Measurements from ENCODE around the gene EML1. TPM values are rescaled to one million over a fixed set of nuclear protein-coding genes. Genes with fewer than 3 reads are reported as not detected.

The EML1 gene
- total RNA-seq, 1 experiment from 2014 or later: 9.5 TPM

GRCh38 chr14:99878563-99878962 is 85.3 kb downstream of the EML1 start:
- Mint-ChIP-seq H3K9me3 (ENCODE audit: unreplicated experiment) (no peaks in the 10 kb centered on the region), H3K27ac (ENCODE audit: low read depth, unreplicated experiment) (no peak overlapping the region), H3K36me3 (ENCODE audit: insufficient read depth, unreplicated experiment) (peaks cover 4% of the 10 kb centered on the region), H3K4me3 (ENCODE audit: unreplicated experiment) (no peak overlapping the region), H3K4me1 (ENCODE audit: insufficient read depth, unreplicated experiment) (peaks cover 9% of the 10 kb centered on the region), H3K27me3 (ENCODE audit: insufficient read depth, unreplicated experiment) (no peaks in the 10 kb centered on the region)
- intact Hi-C loops (cut with micrococcal nuclease): no loop called here
- no peak for DNase-seq (ENCODE audit: unreplicated experiment)
- no TSS peak for BruUV-seq (replicated peaks)
- ChIA-PET CTCF (interaction anchor here (0.9 to 1.2 kb wide), 3 partner anchors 8 to 149 kb away, joined by 3 to 6 read pairs (median 4); no protein-coding TSS in a partner anchor), POLR2A (no interaction called here)
- no peak for TF ChIP-seq CTCF (IDR thresholded peaks at IDR 0.05; ENCODE audit: unreplicated experiment)

GRCh38 chr14:99879401-99880295 is 86.4 kb downstream of the EML1 start:
- Mint-ChIP-seq H3K36me3 (ENCODE audit: insufficient read depth, unreplicated experiment) (peaks cover 4% of the 10 kb centered on the region), H3K27me3 (ENCODE audit: insufficient read depth, unreplicated experiment) (no peaks in the 10 kb centered on the region), H3K4me1 (ENCODE audit: insufficient read depth, unreplicated experiment) (peaks cover 9% of the 10 kb centered on the region), H3K27ac (ENCODE audit: low read depth, unreplicated experiment) (no peak overlapping the region), H3K9me3 (ENCODE audit: unreplicated experiment) (no peaks in the 10 kb centered on the region), H3K4me3 (ENCODE audit: unreplicated experiment) (no peak overlapping the region)
- intact Hi-C loops (cut with micrococcal nuclease): no loop called here
- BruUV-seq (replicated peaks): no TSS peak
- peak; percentile 21 for DNase-seq (ENCODE audit: unreplicated experiment)
- CTCF ChIA-PET: interaction anchor here (0.5 to 1.0 kb wide), 2 partner anchors 150 to 1962 kb away, joined by 3 to 6 read pairs; no protein-coding TSS in a partner anchor
- POLR2A ChIA-PET: interaction anchor here (1.2 kb wide), 1 partner anchor 122 kb away, joined by 3 read pairs; no protein-coding TSS in a partner anchor
- no peak for TF ChIP-seq CTCF (IDR thresholded peaks at IDR 0.05; ENCODE audit: unreplicated experiment)

- POLR2A ChIA-PET: no interaction called here
- H3K27me3 Mint-ChIP-seq (ENCODE audit: insufficient read depth, unreplicated experiment): no peaks in the 10 kb centered on the region
- H3K4me1 Mint-ChIP-seq (ENCODE audit: insufficient read depth, unreplicated experiment): peaks cover 9% of the 10 kb centered on the region
- H3K36me3 Mint-ChIP-seq (ENCODE audit: insufficient read depth, unreplicated experiment): peaks cover 4% of the 10 kb centered on the region
- H3K4me3 Mint-ChIP-seq (ENCODE audit: unreplicated experiment): no peak overlapping the region
- H3K9me3 Mint-ChIP-seq (ENCODE audit: unreplicated experiment): no peaks in the 10 kb centered on the region
- no peak overlapping the region for H3K27ac Mint-ChIP-seq (ENCODE audit: low read depth, unreplicated experiment)
- no peak for DNase-seq (ENCODE audit: unreplicated experiment)
- intact Hi-C loops (cut with micrococcal nuclease): no loop called here
- TF ChIP-seq CTCF (IDR thresholded peaks at IDR 0.05; ENCODE audit: unreplicated experiment): no peak
- CTCF ChIA-PET: interaction anchor here (0.8 to 1.5 kb wide), 3 partner anchors 18 to 198 kb away, joined by 3 to 4 read pairs (median 3); no protein-coding TSS in a partner anchor
- BruUV-seq (replicated peaks): no TSS peak
These were observed 87.6 kb downstream of the EML1 start for GRCh38 chr14:99880651-99881420.

Measured in MCF 10A (cell line).